NCI-H526 (cell line): ENCODE measurements around the gene CELSR1.

ENCODE experiments used
- DNase-seq, 2 experiments: peaks; one replicate each; lab custom pipeline; 2025; lab: John Stamatoyannopoulos, UW

CELSR1 gene

DNA sequence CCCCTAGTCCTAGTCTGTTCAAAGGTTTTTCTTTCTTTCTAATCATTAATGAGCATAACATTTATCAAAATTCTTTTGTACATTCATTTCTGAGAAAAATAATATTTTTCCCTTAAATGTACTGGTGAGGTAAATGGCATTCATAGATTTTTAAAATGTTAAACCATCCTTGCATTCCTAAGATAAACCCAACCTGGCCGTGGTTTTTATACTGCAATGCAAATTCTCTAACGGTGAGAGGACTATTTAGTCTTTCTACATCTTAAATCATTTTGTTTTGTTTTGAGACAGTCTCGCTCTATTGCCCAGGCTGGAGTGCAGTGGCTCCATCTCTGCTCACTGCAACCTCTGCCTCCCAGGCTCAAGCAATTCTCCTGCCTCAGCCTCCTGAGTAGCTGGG lies 161.3 kb downstream of the CELSR1 start:
- no peak for DNase-seq

DNA sequence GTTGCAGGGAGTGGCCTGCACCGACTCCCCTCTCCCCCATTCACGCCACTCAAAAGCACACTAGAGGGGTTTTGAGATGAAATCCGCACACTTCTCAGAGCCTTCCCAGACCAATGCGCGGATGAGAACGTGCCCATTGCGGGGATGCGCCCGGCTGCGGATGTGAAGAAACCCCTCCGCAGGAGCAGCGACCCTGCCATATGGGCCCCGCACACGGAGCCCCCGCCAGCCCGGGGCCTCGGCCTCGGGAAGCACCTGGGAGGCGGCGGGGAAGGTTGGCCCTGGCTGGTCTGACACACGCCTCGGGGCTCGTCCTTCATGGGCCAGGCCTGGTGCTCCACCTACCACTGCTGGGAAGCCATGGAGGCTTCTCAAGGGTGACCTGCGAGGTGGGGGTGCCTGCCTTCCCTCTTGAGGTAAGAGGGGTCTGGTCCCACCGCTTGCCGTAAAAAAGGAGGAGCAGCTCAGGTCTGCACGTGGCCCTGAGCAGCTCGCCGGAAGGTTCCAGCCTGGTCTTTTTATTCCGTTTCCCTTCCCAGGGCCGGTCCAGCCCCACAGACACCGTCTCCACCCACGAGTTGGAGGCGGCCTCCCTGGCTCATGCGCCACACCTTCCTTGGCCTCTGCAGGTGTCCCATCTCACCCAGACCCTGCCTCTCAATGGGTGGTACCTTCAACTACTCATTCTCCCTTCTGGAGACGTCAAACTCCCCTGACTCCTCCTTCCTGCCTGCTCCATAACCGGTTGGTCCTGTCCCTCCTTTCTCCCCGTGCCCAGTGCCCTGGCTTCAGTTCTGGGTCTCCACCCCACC lies 162.6 kb downstream of the CELSR1 start:
- DNase-seq, result no peak

DNA sequence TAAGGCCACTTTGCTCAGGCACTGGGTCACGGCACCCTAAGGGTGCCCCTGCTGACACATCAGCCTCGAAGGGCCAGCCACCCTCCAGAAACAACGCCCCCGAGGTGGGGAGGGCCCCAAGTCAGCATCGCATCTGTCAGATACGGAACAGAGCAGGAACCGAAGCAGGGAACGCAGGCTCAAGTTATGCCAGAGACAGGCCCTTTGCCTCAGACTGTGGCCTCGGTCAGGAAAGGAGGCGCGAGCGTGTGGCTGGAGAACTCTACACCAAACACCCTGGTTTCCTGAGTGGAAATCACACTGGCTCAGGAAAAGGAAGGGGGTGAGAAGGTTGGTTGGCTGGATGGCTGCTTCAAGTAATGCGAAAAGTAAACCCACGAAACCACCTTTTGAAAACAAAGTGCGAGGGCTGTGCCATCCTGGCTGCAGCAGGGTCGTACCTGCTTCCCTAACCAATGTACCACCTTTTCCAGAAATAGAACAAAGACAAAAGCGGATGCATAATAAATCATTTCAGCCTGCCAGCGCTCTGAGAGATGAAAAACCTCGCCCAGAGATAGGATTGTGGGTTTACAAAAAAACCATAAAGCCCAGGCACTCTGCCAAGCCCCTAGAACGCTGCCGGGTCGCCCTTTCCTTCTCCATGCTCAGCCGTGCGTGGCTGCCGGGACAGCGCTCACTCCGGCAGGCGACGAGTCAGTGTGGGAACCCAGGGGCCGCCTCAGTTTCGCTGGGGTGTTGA lies 163.3 kb downstream of the CELSR1 start:
- DNase-seq, result no peak

DNA sequence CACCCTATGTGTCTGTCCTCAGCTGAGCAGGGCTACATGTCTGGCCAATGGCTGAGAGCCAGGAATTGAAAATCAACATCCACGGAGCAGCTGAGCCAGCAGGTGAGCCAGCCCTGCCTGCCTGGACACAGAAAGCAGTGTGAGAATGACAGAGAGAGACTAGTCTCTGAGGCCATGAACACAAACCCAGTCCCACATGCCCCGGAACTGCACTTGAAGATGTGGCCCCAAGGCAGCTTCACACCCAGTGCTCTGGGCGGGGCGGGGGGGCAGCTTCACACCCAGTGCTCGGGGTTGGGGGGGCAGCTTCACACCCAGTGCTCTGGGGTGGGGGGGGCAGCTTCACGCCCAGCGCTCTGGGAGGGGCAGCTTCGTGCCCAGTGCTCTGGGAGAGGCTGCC lies 164.3 kb downstream of the CELSR1 start:
- no peak for DNase-seq

DNA sequence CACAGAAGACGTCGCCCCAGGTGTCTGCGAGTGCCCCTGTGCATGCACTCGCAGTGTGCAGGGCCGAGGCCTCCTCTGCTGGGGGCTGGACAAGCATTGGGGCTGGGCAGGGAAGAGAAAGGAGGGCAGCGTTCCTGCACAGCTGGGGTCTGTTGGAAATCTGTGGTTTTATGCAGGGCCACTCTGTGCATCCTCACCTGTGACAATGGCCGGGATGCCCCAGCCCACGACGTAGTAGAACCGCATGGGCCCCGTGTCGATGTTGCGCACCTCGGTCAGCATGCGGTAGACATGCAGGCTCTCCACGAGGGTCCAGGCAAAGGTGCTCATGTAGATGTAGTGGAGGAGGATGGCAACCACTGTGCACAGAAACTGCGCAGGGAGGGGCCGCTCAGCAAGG lies 164.7 kb downstream of the CELSR1 start:
- DNase-seq, result no peak

DNA sequence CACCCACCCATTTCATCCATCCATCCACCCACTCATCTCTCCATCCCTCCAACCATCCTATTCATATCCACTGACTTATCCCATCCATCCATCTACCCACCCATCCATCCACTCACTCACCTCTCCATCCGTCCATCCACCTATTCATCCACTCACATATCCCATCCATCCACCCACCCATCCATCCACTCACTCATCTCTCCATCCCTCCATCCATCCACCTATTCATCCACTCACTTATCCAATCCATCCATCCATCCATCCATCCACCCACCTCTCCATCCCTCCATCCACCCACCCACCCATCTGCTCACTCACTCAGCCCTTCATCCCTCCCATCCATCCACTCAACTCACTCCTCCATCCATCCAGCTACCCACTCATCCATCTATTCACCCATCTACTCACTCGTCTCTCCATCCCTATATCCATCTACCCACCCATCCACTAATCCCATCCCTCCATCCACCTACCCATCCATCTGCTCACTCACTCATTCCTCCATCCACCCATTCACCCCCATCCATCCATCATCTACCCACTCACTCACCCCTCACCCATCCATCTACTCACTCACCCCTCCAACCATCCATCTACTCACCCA lies 165.7 kb downstream of the CELSR1 start:
- no peak for DNase-seq

DNA sequence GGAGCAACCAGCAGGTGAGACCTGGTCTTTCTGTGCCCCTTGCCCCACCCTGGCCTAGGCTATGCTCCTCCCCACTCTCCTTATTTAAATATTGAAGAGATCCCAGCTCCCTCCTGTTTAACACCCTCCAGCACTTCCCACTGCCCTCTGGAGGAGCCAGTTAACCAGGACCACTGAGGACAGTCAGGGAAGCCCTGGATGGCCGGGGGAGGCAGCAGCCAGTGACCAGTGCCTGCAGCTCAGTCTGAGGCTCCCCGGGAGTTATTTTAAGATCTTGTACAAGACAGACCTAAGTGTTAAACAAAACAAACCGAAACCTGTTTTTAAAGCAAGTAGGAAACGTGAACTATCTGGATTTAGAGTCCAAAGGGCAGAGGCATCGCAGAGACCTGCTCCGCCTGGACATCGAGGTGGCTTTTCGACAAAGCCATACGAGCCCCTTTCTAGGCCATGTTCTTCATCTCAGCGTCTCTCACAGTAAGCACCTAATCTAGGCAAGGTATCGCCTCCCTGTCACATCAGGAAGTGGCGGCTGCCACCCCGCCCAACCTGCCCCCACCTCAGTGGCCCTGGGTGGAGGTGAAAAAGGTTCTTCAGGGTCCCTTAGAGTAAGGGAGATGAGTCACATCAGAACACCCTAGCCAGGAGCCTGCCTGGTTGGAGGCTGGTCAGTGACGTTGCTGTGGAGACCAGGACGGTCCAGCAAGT lies 166.7 kb downstream of the CELSR1 start:
- DNase-seq, result peak in 1 of 2 experiments; percentile 8

DNA sequence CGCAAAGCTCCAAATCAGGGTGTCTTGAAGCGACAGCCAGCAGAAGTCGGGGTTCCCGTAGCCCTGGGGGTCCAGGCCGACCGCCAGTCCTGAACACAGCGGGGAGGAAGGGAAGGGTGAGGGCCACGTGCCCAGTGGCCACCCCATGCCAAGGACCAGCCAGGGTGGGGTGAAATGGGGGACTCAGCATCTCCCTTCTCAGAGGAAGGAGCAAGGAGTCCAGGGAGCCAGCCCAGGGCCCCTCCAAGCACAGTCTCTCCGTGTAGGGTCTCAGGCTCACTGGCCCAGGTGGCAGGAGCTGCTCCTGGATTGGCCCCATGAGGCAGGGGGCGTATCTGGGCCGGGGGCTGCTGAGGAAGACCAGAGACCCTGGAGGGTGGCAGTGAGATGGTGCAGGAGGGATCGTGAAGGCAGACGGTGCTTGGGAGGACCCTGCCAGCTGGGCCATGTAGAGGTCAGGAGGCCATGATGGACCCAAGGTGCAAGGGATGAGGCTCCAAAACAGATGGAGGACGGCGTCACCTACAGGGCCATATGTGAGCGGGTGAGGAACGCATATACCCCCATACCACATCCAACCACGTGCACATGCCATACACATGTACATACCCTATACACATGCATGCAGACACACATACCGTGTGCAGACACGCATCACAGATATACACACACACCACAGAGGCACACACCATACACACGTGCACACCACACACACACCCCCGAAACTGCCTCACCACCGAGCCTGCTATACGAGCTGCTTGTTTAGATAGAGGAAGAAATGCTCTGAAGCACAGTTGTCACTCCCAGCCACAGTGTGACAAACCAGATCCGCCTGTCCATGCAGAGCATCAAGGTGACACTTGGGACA lies 167.5 kb downstream of the CELSR1 start:
- DNase-seq, result no peak

DNA sequence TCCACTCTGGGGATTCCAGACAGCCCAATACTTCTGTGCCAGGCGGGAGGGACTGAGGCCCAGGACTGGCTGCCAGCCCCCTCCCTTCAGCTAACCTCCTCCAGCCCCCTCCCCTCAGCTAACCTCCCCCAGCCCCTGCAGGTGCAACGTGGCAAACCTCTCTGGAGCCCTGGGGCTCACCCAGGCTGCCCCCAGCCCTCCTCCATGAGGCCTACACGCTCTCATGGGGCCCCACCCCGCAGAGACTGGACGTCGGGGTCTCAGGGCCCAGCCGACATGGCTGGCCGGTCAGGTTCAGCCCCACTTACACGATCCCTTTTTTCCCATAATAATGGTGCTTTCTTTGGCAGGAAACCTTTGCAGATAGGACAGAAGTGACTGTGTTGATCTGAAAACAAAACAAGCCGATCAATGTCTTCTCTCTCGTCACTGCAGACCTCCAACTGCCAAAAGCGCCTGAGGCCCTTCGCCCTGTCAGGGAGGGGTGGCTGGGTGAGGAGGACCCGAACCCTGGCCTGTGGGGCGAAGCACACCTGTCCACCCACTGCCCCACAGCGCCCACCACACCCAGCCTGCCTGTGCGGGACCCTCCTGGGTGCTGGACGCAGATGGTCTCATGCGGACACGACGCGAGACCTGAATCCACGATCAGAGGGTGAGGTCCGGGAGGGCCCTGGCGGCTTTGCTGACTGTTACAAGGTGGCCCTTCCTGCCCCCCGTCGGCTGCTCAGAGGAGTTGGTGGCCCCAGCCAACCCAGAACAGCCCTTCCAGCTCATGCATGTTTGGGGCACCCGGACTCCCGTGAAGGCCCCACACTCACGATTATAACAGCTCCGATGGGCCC lies 168.3 kb downstream of the CELSR1 start:
- DNase-seq, result no peak

DNA sequence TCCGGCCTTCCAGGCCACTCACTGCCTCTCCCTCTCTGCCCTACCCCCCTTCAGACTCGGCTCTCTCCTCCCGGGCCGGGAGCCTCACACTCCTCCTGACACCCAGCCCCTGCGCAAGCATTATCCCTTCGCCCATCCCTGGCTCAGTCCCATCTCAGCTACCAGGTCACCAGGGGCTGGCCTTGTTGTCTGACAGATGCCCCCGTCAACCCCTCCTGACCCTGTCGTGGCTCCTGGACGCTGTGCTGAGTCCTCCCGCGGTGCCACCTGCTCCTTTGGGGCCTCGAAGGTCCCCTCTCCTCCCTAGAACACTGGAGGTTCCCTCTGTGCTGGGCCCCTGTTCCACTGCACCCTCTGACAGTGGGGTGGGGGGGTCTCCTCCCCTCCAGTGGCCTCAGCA lies 169.0 kb downstream of the CELSR1 start:
- DNase-seq, result no peak

DNA sequence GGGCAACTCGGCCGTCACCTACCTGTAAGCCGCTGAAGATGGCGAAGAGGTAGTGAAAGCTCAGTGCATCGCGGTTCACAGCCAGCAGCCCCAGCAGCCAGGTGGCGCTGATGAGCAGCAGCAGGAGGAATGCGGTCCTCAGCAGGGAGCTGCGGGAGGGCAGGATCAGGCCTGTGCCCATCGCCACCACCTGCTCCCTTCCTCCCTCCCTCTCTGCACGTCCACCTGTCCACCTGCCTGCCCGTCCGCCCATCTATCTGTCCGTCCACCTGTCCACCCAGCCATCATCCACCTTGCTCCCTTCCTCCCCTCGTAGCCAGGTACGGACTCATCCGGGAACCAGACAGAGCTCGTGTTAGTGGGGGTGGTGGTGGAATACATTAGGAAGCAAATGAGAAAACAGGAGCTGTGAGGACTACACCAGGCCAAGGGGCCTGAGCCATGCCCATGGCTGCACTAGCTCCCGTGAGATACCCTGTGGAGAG lies 169.7 kb downstream of the CELSR1 start:
- DNase-seq, result peak; percentile 43 to 75

DNA sequence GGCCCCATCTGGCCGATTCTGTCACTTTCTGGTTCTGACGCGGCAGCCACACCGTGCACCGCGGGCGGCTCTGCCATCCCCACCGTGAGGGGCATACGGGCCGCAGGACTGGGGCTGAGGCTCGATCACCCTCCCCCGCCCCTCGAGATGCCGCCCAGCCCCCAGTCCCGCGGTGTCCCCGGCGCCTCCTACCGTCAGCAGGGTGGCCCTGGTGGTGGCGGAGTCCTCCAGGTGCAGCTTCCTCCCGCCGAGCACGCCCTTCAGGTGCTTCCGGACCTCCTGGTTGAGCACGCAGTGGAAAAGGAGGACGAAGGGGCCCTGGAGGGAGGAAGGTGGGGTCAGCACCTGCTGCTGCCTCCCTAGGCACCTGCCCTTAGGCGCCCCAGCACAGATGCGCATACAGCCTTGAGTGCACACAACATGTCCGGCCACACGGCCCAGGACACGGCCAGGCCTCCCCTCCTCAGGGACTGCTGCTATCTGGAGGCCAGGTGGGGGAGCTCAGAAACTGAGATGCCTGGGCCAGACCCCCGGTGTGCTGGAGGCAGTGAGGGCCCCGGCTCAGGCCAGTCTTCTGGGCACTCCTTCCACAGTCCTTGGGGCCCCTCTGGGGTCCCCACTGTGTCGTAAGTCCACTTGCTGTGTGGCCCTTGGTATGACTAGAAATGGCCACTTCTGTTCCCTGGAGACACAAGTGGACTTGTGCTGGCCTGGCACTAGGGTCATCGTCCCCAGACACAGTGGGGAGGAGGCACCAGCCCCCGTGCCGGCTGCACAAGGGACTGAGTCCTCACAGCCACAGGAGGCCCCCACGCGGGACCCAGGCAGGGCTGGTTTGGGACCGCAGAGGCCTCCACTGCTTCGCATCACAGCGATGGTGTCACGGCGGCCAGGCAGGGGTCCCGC lies 170.4 kb downstream of the CELSR1 start:
- DNase-seq, result peak in 1 of 2 experiments; percentile 37

DNA sequence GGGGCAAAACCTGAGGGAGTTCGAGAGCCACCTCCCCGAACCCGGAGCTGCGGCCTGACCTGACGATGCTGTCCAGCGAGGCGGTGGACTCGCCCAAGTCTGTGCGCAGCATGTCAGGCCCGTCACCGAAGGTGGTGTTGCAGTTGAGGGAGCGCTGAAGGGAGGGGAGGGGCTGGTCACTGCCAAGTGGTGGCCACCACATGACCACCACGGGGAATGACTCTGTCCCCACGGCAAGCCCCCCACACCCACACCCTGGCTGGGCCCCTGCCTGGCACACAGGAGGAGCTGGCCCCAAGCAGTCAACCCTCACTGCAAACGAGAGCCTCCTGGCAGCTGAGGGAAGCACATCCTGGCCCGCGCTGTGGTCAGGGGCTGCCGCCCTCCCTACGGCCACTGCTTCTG lies 171.1 kb downstream of the CELSR1 start:
- DNase-seq, result no peak

DNA sequence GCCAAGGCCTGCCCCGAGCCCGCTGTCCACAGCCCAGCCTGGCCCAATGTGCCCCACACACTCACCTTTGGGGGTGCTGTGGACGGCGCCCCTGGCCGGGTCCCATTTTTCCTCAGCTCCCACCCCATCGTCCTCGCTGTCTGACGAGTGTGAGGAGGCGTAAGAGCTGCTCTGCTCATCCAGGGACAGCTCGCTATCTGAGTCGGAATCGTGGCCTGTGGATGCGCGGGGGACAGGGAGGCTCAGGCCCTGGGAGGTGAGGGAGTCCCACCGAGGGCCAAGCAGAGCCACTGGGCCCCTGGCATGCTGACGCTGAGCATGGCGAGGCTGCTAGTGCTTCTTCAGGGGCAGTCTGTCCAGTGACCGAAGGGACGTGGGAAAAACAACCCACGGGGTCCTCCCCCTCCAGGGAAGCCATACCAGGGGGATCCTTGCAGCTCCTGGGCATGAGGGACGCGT lies 172.2 kb downstream of the CELSR1 start:
- DNase-seq, result no peak

DNA sequence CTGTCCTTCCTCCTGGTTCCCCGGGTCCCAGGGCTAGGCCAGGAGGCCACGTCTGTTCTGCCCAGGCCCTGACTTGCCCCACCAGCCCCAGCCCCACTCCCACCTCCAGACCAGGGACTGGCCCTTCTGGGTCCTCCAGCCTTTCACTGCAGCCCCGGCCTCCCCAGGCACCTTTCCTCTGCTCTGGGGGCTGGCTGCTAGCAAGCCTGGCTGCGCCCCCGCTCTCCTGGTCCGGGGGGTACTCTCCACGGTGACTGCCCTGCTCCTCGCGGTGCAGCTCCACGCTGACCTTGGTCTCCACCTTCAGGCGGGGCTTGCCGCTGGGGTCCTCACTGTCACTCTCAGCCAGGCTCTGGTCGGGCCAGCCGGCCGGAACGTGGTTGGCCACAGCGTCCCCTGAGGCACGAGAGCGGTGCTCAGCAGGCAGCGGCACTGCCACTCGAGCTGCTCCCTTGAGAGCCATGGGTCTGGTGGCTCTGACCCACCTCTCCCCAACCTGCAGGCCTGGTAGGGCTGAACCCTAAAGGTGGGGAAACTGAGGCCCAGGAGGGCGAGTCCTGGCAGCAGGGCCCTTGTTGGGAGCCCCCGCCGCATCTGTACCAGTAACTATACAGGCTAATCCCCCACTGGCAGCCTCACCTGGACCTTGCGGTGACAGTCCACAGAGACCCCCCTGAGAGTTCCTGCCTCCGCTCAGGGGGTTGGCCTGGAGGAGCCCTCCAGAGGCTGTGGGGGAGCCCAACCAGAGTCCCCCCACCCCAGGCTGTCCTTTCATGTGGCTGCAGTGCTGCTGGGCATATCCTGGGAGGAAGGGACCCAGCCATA lies 172.9 kb downstream of the CELSR1 start:
- no peak for DNase-seq

DNA sequence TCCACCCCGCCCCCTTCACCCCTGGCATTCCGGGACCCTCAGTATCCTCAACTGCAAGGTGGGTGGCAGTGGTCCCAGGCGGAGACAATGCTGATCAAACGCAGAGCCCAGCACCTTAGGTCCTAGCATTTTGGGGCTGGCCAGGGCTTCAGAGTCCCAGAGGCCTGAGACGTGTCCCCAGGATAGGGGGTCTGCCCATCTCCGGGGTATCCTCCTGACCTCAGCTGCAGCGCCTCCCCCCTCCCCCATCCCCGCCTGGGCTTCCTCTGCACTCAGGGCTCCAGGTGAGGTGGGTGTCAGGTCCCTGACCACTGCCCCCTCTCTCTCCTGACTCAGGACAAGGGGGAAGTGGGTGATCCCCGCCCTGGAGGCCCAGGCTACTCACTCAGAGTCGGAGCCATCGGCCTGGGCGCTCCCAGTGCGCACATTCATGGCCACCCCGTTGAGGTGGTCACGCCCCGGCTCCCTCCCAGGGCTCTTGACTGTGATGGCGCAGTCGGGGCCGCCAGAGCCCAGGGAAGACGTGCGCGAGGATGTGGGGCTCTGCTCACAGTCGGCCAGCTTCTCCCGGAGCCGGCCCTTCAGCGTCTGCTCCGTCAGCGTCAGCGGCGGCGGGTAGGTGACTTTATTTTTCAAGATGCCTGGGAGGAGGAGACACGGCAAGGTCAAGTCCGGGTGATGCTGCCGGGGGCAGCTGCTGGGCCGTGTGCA lies 173.7 kb downstream of the CELSR1 start:
- DNase-seq, result no peak

DNA sequence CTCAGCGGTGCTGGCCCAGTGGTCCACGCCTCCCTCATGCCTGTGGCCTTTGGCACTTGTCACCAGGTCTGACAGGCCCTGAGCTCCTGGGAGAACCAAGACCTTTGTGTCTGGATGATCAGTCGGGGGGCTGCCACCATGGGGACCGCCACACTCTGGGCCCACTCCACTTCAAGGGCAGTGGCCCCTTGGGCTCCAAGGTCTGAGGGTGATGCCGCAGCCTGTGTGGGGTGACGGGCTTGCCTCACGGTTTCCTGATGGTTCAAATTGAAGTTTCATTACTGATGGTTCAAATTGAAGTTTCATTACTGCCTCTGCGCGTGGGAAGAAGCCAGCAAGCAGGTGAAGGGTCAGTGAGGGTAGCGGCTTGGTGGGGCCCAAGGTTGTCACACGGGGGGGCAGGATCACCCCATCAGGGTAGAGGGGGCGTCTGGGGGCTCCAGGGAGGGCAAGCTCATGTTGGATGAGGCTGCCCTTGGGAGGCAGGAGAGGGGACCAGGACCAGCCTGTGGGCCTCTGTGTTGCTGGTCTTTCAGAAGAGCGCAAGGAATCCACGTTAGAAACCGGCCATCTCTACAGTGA lies 174.4 kb downstream of the CELSR1 start:
- no peak for DNase-seq
